HepG2 (cell line): ENCODE measurements around the gene ARHGEF16. TPM values are rescaled to one million over a fixed set of nuclear protein-coding genes. Genes with fewer than 3 reads are reported as not detected.
A peak's percentile ranks its signal among the peaks of the same experiment; 100 is the strongest.

ENCODE experiments used
- AGO2 ChIP-seq: fragments of 200-400 bp; formaldehyde crosslinking; optimal IDR thresholded peaks from 2 replicates; pipeline ENCODE3; 2017; ENCODE audit warnings: mild to moderate bottlenecking, low read depth, low read length, moderate library complexity
- ATF1 ChIP-seq: IDR thresholded peaks from 2 replicates; pipeline ENCODE4 v1.6.1; 2016; ENCODE audit warnings: mild to moderate bottlenecking, control low read depth
- ELF1 ChIP-seq: sonication (generic); formaldehyde crosslinking; IDR thresholded peaks from 2 replicates; pipeline ENCODE4 v1.4.0; 2020; ENCODE audit warnings: missing genetic modification reagents
- FOXA1 ChIP-seq, 2 experiments: fragments of 450-650 bp in 1 of 2; sonication (generic) in 1 of 2; formaldehyde crosslinking in 1 of 2; IDR thresholded peaks; 2 replicates each; pipeline versions ENCODE4 v1.4.0 to v1.6.1; 2016 to 2020; ENCODE audit warnings: missing genetic modification reagents in 1 of 2
- GABPA ChIP-seq, 2 experiments: IDR thresholded peaks; 2 replicates each; pipeline ENCODE4 v1.6.1; 2011 to 2016; ENCODE audit warnings: low read depth in 2 of 2, low read length in 1 of 2, missing biosample characterization in 1 of 2, missing genetic modification characterization in 1 of 2
- GPN1 ChIP-seq: sonication (generic); formaldehyde crosslinking; IDR thresholded peaks from 2 replicates; pipeline ENCODE4 v1.5.1; 2020; ENCODE audit warnings: missing genetic modification reagents, borderline replicate concordance
- KLF16 ChIP-seq, 2 experiments: sonication (generic) in 1 of 2; formaldehyde crosslinking in 1 of 2; IDR thresholded peaks; 2 replicates each; pipeline versions ENCODE4 v1.6.1 to v1.8.0; 2016 to 2023; ENCODE audit warnings: missing genetic modification reagents in 2 of 2, missing compliant biosample characterization in 1 of 2
- MBD4 ChIP-seq: IDR thresholded peaks from 2 replicates; pipeline ENCODE4 v1.6.1; 2012; ENCODE audit warnings: low read length, inconsistent platforms, borderline replicate concordance
- MYC ChIP-seq: sonication (generic); formaldehyde crosslinking; IDR thresholded peaks from 2 replicates; pipeline ENCODE4 v1.9.0; 2021; ENCODE audit warnings: missing genetic modification reagents, borderline replicate concordance
- POLR2AphosphoS5 ChIP-seq: IDR thresholded peaks from 2 replicates; pipeline ENCODE4 v1.6.1; 2012; ENCODE audit warnings: low read depth, low read length
- POLR2G ChIP-seq: fragments of 200-400 bp; formaldehyde crosslinking; IDR thresholded peaks from 2 replicates; pipeline ENCODE4 v1.6.1; 2018; ENCODE audit warnings: mild to moderate bottlenecking, low read depth, low read length, moderate library complexity
- RBFOX2 ChIP-seq: fragments of 200-400 bp; formaldehyde crosslinking; IDR thresholded peaks from 2 replicates; pipeline ENCODE4 v1.6.1; 2017; ENCODE audit warnings: low read depth, mild to moderate bottlenecking, low read length
- SPEN ChIP-seq: sonication (generic); formaldehyde crosslinking; IDR thresholded peaks from 2 replicates; pipeline ENCODE4 v1.5.1; 2020; ENCODE audit warnings: low read depth, mild to moderate bottlenecking, missing genetic modification reagents
- TFDP1 ChIP-seq: IDR thresholded peaks from 2 replicates; pipeline ENCODE4 v1.6.1; 2016; ENCODE audit warnings: missing compliant biosample characterization, missing genetic modification reagents, borderline replicate concordance
- THAP7 ChIP-seq: sonication (generic); formaldehyde crosslinking; IDR thresholded peaks from 2 replicates; pipeline ENCODE4 v1.8.1; 2023; ENCODE audit warnings: mild to moderate bottlenecking, missing genetic modification reagents
- THYN1 ChIP-seq: sonication (generic); formaldehyde crosslinking; IDR thresholded peaks from 2 replicates; pipeline ENCODE4 v1.8.1; 2023; ENCODE audit warnings: low read depth, mild to moderate bottlenecking, moderate library complexity, missing genetic modification reagents, borderline replicate concordance
- YEATS4 ChIP-seq: sonication (generic); formaldehyde crosslinking; IDR thresholded peaks from 2 replicates; pipeline ENCODE4 v1.4.0; 2020; ENCODE audit warnings: missing genetic modification reagents, borderline replicate concordance
- YY1 ChIP-seq: IDR thresholded peaks from 2 replicates; pipeline ENCODE4 v1.6.1; 2011; ENCODE audit warnings: low read length, low read depth, moderate library complexity, mild to moderate bottlenecking; ENCODE audit not compliant: insufficient read depth, insufficient replicate concordance
- ZBTB7B ChIP-seq: sonication (generic); formaldehyde crosslinking; IDR thresholded peaks from 2 replicates; pipeline ENCODE4 v1.4.0; 2020; ENCODE audit warnings: missing genetic modification reagents
- ZFP82 ChIP-seq: sonication (generic); formaldehyde crosslinking; IDR thresholded peaks from 2 replicates; pipeline ENCODE4 v1.5.1; 2020; ENCODE audit warnings: mild to moderate bottlenecking, missing genetic modification reagents, borderline replicate concordance
- ZFY ChIP-seq: sonication (generic); formaldehyde crosslinking; IDR thresholded peaks from 2 replicates; pipeline ENCODE4 v1.4.0; 2020; ENCODE audit warnings: missing genetic modification reagents
- ZMAT3 ChIP-seq: sonication (generic); formaldehyde crosslinking; conservative IDR thresholded peaks from 2 replicates; pipeline ENCODE4 v1.7.0; 2021; ENCODE audit warnings: missing genetic modification reagents
- ZNF224 ChIP-seq: sonication (generic); formaldehyde crosslinking; IDR thresholded peaks from 2 replicates; pipeline ENCODE4 v1.5.0; 2020; ENCODE audit warnings: mild to moderate bottlenecking, missing genetic modification reagents
- ZNF256 ChIP-seq: sonication (generic); formaldehyde crosslinking; conservative IDR thresholded peaks from 2 replicates; pipeline ENCODE4 v1.4.0; 2020; ENCODE audit warnings: missing genetic modification reagents
- ZNF740 ChIP-seq: sonication (generic); formaldehyde crosslinking; IDR thresholded peaks from 2 replicates; pipeline ENCODE4 v1.4.0; 2020; ENCODE audit warnings: missing genetic modification reagents
- ZNF781 ChIP-seq: sonication (generic); formaldehyde crosslinking; IDR thresholded peaks from 2 replicates; pipeline ENCODE4 v1.5.1; 2020; ENCODE audit warnings: borderline replicate concordance, mild to moderate bottlenecking, missing genetic modification reagents; ENCODE audit errors: not compliant biosample characterization
- polyA plus RNA-seq, 8 experiments: library from polyadenylated mRNA; depleted of rRNA in 3 of 8; stranded (reverse) in 7 of 8; unstranded in 1 of 8; fragments of >200 nt; fragmentation: Illumina TruSeq in 4 of 8; extraction: Trizol in 4 of 8; gene quantifications; 2 replicates each; pipeline versions ENCODE4 v1.2.1 to v1.2.3, GENCODE V29; 2011 to 2016; ENCODE audit warnings: low read depth in 4 of 8, missing spikeins in 1 of 8, mixed read lengths in 1 of 8; ENCODE audit not compliant: insufficient read depth in 1 of 8
- total RNA-seq, 5 experiments: library from RNA; depleted of rRNA; stranded (reverse); fragments of >200 nt; fragmentation: Illumina TruSeq; extraction: Trizol; gene quantifications; 2 replicates each; pipeline ENCODE4 v1.2.3, GENCODE V29; 2016; ENCODE audit warnings: low read depth in 1 of 5
- TF ChIP-seq, protein P1 (sequence below): sonication (generic); formaldehyde crosslinking; IDR thresholded peaks from 2 replicates; pipeline ENCODE4 v1.8.1; 2023; ENCODE audit warnings: mild to moderate bottlenecking, missing genetic modification reagents, borderline replicate concordance

Gene ARHGEF16
- total and polyA plus RNA-seq, 2 of the 13 experiments (the other 11 are each of a cell fraction or from before 2014, with no cell fraction given) = 20.3 to 39.9 TPM

GRCh38 chr1:3459051-3459908 lies 4.8 kb downstream of the ARHGEF16 start (continued):
- no peak for TF ChIP-seq ATF1
- no peak for TF ChIP-seq ZNF224
- no peak; the same call in 1 of the 2 replicates for TF ChIP-seq ZNF740 (CRISPR knock-in tag)
- TF ChIP-seq, protein P1, sequence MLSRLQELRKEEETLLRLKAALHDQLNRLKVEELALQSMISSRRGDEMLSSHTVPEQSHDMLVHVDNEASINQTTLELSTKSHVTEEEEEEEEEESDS (CRISPR knock-in tag) = peak; percentile 56; the same call in 1 of the 2 replicates
- no peak for TF ChIP-seq ZNF256 (CRISPR knock-in tag)
- TF ChIP-seq AGO2 = peak; percentile 36
- TF ChIP-seq TFDP1 (CRISPR knock-in tag) = peak; percentile 11; the same call in 1 of the 2 replicates
- peak; percentile 67; the same call in 1 of the 2 replicates for TF ChIP-seq THYN1 (CRISPR knock-in tag)
- peak; percentile 11; the same call in 1 of the 2 replicates for TF ChIP-seq POLR2G
- TF ChIP-seq ZMAT3 (CRISPR knock-in tag) = 0 out of 2 replicates have a peak, but pooled peaks have one; percentile 6
- no peak for TF ChIP-seq ELF1 (CRISPR knock-in tag)
- TF ChIP-seq ZNF781 (CRISPR knock-in tag) = peak; percentile 40
- 0 out of 2 replicates have a peak, but pooled peaks have one; percentile 10 for TF ChIP-seq THAP7 (CRISPR knock-in tag)
- no peak for TF ChIP-seq SPEN (CRISPR knock-in tag)
- 0 out of 4 replicates have a peak, but pooled peaks of 1 of the 2 experiments have one; percentile 5 for TF ChIP-seq KLF16 (CRISPR knock-in tag; IDR thresholded peaks at IDR 0.05)
- peak; percentile 23; the same call in 1 of the 2 replicates for TF ChIP-seq MYC (CRISPR knock-in tag)
- peak; percentile 40; the same call in 1 of the 2 replicates for TF ChIP-seq ZFY (CRISPR knock-in tag)
- peak; percentile 52; the same call in 1 of the 2 replicates for TF ChIP-seq YEATS4 (CRISPR knock-in tag)
- TF ChIP-seq FOXA1 (IDR thresholded peaks at IDR 0.05) = no peak
- 0 out of 2 replicates have a peak, but pooled peaks have one; percentile 4 for TF ChIP-seq FOXA1 (CRISPR knock-in tag; IDR thresholded peaks at IDR 0.05)
- no peak for TF ChIP-seq GABPA (IDR thresholded peaks at IDR 0.05; ENCODE audit: low read depth, low read length)
- peak; percentile 29; the same call in 1 of the 2 replicates for TF ChIP-seq GABPA (CRISPR knock-in tag; IDR thresholded peaks at IDR 0.05; ENCODE audit: low read depth)
- TF ChIP-seq POLR2AphosphoS5 = 0 out of 2 replicates have a peak, but pooled peaks have one; percentile 14
- no peak for TF ChIP-seq MBD4
- no peak for TF ChIP-seq RBFOX2
- no peak for TF ChIP-seq GPN1 (CRISPR knock-in tag)
- 0 out of 2 replicates have a peak, but pooled peaks have one; percentile 33 for TF ChIP-seq ZBTB7B
- TF ChIP-seq YY1 = peak; percentile 59
- no peak for TF ChIP-seq ZFP82 (CRISPR knock-in tag)
